ENCODE results near the gene TGFBR3L. TPM values are rescaled to one million over a fixed set of nuclear protein-coding genes. Genes with fewer than 3 reads are reported as not detected.

TGFBR3L gene
- total and polyA plus RNA-seq, 12 donors, result 0.23 to 7.0 (median 1.2) TPM; not detected in 3

- peak in 1 of 7 donors; percentile 47 for DNase-seq
- Histone ChIP-seq H3K9me3 (replicated peaks in 1 of 3) (no peaks in the 10 kb centered on the region), H3K4me3 (peak overlapping the region in 3 of 4 donors; percentile 26 to 59 (median 39)), H3K4me1 (replicated peaks in 1 of 2) (peaks cover 20 to 39% of the 10 kb centered on the region in 2 donors), H3K36me3 (replicated peaks in 1 of 2) (no peaks in the 10 kb centered on the region), H3K27ac (peak overlapping the region in 4 of 5 donors; percentile 66 to 91 (median 88)), H3K27me3 (no peaks in the 10 kb centered on the region)
- no peak for TF ChIP-seq POLR2A (IDR thresholded peaks at IDR 0.05)
- TF ChIP-seq, protein P1, sequence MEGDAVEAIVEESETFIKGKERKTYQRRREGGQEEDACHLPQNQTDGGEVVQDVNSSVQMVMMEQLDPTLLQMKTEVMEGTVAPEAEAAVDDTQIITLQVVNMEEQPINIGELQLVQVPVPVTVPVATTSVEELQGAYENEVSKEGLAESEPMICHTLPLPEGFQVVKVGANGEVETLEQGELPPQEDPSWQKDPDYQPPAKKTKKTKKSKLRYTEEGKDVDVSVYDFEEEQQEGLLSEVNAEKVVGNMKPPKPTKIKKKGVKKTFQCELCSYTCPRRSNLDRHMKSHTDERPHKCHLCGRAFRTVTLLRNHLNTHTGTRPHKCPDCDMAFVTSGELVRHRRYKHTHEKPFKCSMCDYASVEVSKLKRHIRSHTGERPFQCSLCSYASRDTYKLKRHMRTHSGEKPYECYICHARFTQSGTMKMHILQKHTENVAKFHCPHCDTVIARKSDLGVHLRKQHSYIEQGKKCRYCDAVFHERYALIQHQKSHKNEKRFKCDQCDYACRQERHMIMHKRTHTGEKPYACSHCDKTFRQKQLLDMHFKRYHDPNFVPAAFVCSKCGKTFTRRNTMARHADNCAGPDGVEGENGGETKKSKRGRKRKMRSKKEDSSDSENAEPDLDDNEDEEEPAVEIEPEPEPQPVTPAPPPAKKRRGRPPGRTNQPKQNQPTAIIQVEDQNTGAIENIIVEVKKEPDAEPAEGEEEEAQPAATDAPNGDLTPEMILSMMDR (IDR thresholded peaks at IDR 0.05), result no peak
- WGBS, 4 donors, result 15 to 28% (median 24%) methylated on average over 11 to 20 of the region's 20 CpGs
- intact Hi-C loops (cut with DNase I), result loop anchor here in 1 of 2 donors (5.0 kb wide), 1 partner anchor 41 kb away; no protein-coding TSS in a partner anchor
Measured at GRCh38 chr19:7902796-7903243, 11.8 kb upstream of the TGFBR3L start.

- WGBS, 4 donors, result 0% methylated on average over 3 to 88 of the region's 89 CpGs
- H3K9me3 ChIP-seq (replicated peaks in 1 of 3), result no peaks in the 10 kb centered on the region
- no peaks in the 10 kb centered on the region for H3K36me3 ChIP-seq (replicated peaks in 1 of 2)
- TF ChIP-seq, protein P1 (IDR thresholded peaks at IDR 0.05), result peak; percentile 18 to 46 (median 36)
- peak; percentile 69 to 94 for TF ChIP-seq POLR2A (IDR thresholded peaks at IDR 0.05)
- H3K27me3 ChIP-seq, result no peaks in the 10 kb centered on the region
- intact Hi-C loops (cut with DNase I), result loop anchor here in 1 of 2 donors (5.0 kb wide), 1 partner anchor 41 kb away; no protein-coding TSS in a partner anchor
- peak within 1 kb of the TSS in 4 of 5 donors; percentile 66 to 92 (median 90) for H3K27ac ChIP-seq
- DNase-seq, result peak; percentile 99 to 100 (median 100)
- peaks cover 20 to 44% of the 10 kb centered on the region in 2 donors for H3K4me1 ChIP-seq (replicated peaks in 1 of 2)
- peak within 1 kb of the TSS; percentile 33 to 94 (median 75) for H3K4me3 ChIP-seq
Measured at GRCh38 chr19:7903244-7904073, 11.2 kb upstream of the TGFBR3L start, which contains the start of gene MAP2K7. MAP2K7 (plus strand) TSS chr19:7903877; CDS start chr19:7903945, 68 bp downstream.

DNA sequence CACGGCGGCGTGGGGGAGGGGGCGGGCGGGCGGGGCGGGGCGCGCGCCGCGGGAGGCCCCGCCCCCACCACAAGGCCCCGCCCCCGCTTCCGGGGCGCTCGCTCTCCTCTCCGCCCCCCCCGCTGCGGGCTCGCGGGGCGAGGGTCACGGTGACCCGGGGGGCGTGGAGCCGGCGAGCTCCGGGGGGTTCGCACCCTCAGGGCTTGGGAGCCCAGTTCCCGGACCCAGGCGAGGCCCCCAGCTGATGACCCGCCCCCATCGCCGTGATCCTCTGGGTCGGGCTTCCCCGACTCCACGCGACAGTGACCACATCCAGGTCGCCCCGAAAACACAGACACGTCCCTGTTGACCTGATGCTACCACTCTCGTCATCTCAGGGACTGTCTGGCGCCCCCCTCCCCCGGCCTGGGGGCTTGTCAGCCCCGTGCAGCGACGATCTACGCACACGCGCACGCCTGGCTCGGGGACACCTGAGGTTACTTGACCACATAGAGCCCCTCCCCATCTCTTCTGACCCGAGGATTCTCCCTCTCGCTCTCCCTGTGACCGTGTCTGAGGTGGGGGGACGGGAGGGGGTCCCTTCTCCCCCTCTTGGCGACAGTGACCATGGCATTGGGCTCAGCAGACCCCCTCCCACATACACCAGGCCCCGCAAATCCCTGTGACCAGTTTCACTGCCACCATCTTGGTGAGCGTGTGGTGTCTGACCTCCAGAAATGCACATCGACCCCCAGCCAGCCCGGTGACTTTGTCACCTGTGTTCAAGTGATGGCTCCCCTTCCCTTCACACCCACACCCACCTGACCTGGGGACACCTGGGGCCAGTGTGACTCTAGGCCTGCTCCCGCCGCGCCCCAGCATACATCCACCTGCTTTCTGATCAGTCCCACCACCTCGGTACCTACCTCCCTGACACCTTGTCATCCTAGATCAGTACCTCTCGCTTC is 10.3 kb upstream of the TGFBR3L start:
- WGBS, 4 donors, result 9 to 48% (median 22%) methylated on average over 14 to 63 of the region's 68 CpGs
- H3K36me3 ChIP-seq (replicated peaks in 1 of 2), result no peaks in the 10 kb centered on the region
- peak overlapping the region; percentile 33 to 94 (median 75) for H3K4me3 ChIP-seq
- DNase-seq, result peak; percentile 50 to 79 (median 66)
- H3K4me1 ChIP-seq (replicated peaks in 1 of 2), result peaks cover 20 to 44% of the 10 kb centered on the region in 2 donors
- no peaks in the 10 kb centered on the region for H3K27me3 ChIP-seq
- TF ChIP-seq POLR2A (IDR thresholded peaks at IDR 0.05), result no peak
- TF ChIP-seq, protein P1 (IDR thresholded peaks at IDR 0.05), result no peak
- intact Hi-C loops (cut with DNase I), result loop anchor here in 1 of 2 donors (5.0 kb wide), 1 partner anchor 42 kb away; no protein-coding TSS in a partner anchor
- H3K9me3 ChIP-seq (replicated peaks in 1 of 3), result no peaks in the 10 kb centered on the region
- H3K27ac ChIP-seq, result peak overlapping the region in 4 of 5 donors; percentile 49 to 92 (median 86)
